NCI-H510A (cell line): ENCODE results near the gene ING4.

ENCODE experiments used
- DNase-seq: peaks from one replicate; lab custom pipeline; 2025; lab: John Stamatoyannopoulos, UW

ING4 gene

GRCh38 chr12:6606331-6607131, 56.4 kb downstream of the ING4 start:
- no peak for DNase-seq

GRCh38 chr12:6605421-6606330, 57.2 kb downstream of the ING4 start:
- no peak for DNase-seq

GRCh38 chr12:6604259-6605029, 58.5 kb downstream of the ING4 start:
- DNase-seq = no peak

GRCh38 chr12:6603095-6603567, 59.8 kb downstream of the ING4 start:
- peak; percentile 28 for DNase-seq

GRCh38 chr12:6602526-6602925, 60.4 kb downstream of the ING4 start:
- DNase-seq = no peak
